ENCODE data around the gene PLXNC1.

Gene PLXNC1

DNA sequence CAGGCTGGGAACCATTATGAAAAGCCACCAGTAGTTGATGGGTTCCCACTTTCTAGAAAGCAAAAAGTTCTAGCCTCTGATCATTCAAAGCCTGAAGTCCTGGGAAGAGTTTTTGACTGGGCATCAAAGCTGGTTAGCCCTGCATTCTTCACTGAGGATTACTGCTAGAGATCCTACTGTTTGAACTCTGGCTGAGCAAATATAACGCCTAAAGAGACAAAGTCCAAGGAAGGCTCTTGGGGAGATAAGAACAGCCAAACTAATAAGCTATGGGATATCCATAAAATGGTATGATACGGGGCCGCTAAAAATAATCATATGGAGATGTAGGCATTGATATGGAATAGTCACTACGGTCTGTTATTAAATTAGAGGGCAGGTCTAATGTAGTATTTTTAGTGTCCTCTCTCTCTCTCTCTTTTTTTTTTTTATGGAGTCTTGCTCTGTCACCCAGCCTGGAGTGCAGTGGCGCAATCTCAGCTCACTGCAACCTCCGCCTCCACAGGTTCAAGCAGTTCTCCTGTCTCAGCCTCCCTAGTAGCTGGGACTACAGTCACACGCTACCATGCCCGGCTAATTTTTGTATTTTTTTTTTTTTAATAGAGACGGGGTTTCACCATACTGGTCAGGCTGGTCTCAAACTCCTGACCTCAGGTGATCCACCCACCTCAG lies 35.5 kb downstream of the PLXNC1 start:
- no peak for DNase-seq

DNA sequence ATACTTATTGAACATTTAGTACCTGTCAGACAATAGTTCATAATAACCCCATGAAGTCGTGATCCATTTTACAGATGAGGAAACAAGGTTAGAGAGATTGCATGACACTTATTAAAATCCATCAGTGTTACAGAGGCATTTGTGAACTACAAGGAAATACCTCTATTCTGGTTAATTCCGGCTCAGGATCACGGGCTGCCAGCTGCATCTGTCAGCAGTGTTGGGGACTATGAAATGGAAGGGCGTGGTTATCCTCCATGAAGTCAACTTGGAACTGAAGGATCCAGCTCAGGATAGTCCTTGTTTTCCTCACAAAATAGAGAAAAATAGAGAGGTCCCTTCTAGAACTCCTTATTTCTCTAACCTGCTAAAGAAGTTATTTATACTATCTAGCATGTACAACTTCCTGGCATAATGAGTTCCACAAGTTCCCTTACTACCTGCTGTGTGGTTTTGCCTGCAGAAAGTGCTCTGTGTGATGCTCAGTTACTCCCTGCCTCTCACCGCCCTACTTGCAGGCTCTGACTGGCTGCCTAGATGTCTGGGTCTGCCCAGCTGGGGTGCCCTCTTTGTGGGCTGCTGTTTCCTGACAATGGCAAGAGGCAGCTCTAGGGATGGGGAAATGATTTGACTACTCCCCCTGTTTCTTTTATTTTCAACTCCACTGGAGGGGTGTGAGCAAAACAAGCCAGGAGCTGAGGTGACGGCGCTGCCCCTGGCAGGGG lies 36.8 kb downstream of the PLXNC1 start:
- DNase-seq, result no peak

DNA sequence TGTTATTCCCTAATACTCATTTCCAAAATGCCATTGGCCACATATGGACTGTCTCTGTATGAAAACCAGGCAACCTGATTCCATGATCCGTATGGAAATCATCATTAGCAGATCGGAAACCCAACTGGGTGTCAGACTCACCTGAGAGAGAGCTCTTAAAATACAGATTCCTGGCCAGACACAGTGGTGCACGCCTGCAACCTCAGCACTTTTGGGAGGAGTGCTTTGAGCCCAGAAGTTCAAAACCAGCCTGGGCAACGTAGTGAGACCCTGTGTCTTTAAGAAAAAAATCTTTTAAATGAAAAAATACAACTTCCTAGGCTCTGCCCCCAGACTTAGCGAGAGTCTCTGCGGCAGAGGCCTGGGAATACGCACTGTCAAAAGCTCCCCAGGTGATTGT lies 37.4 kb downstream of the PLXNC1 start:
- DNase-seq, result no peak

DNA sequence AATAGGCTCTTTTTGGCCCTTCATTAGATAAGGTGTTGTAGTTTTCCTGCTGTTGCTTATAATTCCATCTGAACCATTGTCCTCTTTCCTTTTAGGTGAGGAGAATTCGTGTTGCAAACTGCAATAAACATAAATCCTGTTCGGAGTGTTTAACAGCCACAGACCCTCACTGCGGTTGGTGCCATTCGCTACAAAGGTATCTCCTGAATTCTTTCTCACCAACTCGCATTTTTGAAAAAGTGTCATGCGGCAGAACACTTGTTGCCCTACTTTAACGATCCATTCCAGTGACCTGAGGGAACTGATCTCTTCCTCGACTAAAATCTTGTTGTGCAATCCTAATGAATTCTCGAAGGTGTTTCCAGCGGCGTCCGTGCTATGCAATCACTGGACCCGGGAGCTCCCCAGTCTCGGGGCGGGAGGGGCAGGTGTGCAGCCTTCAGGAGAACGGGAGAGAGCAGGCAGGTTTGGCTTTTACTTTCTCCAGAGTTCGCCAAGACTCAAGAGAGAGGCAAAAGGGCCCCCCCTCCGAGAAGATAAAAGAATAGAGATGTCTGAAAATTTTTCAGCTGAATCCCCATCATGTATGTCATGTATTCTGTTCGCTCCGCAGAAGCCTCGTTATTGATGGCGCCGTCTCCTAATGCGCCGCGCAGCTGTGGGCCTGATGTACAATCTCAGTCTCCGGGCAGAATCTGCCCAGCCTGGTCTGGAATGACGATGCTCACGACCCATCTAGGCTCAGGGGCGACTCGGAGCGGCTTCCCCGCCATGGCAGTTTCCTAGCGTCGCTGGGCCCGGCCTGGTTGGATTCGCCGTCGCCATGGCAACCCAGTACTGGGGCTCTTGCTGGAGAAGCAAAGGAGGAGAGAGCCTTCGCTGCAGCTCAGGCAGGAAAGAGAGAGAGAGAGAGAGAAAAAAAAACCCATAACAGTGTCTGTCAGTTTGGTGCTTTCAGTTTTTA lies 38.2 kb downstream of the PLXNC1 start:
- DNase-seq, result no peak

DNA sequence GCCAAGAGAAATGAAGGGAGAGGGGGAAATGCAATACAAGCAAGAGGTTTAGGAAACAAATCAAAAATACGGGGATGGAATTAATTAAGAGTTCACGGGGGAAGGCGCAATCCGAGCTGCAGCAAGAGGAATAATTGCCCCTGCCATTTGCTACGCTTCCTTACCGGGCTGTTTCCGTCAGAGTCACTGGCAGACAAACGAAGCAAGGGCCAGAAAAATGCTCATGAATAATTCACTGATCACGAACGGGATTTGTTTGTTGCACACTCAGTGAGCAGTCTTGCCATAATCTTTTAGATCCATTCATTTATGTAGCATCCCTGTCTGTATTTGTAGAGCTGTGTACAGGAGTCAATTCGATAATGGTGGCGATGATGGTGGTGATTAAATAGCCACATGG lies 39.0 kb downstream of the PLXNC1 start:
- DNase-seq, result no peak

DNA sequence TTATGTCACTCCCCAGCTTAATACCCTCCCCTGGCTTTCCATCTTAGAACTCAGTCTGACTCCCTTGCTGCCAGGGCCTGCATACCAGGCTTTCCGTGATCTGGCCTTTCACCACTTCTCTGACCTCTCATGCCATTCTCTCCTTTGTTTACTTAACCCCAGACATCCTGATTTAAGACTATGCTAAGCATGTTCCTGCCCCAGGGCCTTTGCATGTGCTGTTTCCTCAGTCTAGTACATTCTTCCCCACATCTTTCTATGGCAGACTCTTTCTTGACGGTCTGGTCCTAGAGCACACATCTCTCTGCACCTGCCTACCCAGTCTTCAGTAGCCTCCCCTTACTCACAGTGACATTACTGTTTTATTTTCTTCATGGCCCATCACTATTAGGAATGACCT lies 42.2 kb downstream of the PLXNC1 start:
- no peak for DNase-seq

DNA sequence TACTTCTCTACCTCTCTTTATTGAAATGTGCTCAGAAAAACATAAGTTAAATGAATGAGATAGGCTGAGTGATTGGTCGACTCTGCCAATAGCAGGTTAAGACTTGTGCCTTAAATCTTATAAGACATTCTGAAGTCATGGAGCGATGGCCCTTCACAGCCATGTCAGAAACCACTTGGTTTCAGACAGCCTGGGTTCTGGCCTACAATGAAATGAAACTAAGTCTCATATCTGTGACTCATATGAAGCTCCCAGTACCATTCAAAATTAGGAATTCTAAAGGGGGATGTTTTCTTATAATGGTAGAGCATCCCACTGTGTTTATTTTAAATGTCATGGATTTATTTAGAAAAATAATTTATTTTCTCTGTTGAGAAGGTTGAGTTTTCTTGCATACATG lies 42.6 kb downstream of the PLXNC1 start:
- DNase-seq, result no peak

DNA sequence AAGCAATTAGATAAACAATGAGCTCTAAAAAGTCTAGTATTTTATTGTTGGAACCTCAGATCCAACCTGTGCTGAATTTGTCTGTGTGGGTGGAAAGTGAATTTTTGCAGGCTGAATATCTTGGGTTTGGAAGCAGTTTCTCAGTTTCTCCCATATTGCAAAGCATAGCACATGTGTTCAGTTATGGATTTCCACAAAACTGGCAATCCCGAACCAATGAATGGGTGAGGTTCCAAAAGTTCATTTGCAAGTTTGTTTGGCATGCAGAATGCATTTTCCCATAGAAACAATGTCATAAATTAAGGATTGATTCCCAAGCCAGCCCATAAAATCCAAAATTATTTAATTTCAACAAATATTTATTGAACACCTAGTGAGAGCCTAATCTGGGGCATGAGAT lies 43.4 kb downstream of the PLXNC1 start:
- DNase-seq, result no peak

DNA sequence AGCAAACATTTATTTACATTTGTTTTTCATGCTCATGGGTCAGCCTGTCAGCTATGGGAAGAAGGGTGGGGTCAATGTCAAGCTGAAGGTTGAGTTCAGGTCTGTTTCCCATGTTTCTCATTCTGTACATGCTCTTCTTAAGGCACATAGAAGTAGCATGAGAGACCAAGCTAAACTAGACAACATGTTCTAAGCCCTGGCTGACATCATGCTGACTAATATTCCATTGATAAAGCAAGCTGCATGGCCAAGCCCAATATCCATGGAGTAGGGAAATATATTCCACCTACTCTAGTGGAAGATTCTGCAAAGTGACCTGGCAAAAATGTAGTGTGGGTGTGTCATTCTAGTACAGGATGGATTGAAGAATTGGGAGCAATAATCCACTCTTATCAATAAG lies 44.1 kb downstream of the PLXNC1 start:
- no peak for DNase-seq

DNA sequence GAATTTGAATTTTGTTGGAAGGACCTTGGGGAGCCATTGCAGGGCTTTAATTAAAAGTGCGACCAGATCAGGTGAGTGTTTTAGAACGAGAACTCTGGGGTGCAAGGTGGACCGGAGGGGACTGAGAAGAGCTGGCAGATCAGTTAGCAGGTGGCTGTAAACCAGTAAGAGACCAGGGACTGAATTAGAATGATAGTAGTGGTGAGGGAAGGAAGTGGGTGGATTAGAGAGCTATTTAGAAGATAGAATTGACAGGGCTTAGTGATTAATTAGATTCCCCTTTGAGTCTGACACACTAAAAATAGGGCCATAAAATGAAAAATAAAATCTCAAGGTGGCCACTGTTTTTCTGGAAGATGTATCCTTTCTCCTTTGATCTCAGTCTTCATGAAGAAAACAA lies 44.8 kb downstream of the PLXNC1 start:
- no peak for DNase-seq

DNA sequence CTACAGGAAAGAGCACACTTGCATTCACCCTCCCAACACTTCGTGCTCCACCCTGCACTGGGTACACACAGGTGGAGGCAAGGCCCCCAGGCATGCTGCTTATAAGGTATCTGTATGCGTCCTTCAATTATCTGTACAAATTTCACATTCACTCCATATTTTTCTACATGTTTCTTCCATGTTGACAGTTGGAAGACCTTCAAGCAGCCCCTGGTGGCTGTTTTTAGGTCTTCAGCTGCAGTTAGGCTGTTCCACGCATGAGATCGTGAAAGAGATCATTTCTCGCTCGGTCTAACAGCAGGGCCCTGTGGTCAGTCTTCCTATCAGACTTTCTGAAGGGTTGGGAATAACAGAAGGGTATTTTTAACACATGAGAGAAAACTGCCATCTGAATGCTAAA lies 47.1 kb downstream of the PLXNC1 start:
- DNase-seq, result no peak

DNA sequence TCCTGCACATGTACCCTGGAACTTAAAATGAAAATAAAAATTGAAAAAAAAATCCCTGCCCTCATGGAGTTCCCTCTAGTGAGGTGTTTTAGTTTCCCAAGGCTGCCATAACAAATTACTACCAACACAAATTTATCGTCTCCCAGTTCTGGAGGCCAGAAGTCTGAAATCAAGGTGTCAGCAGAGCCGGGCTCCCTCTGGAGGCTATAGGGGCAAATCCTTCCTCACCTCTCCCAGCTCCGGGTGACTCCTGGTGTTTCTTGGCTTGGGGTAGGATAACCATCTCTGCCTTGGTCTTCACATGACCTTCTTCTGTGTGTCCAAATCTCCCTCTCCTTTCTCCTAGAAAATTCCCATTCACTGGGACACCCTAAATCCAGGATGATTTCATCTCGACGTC lies 50.1 kb downstream of the PLXNC1 start:
- no peak for DNase-seq

DNA sequence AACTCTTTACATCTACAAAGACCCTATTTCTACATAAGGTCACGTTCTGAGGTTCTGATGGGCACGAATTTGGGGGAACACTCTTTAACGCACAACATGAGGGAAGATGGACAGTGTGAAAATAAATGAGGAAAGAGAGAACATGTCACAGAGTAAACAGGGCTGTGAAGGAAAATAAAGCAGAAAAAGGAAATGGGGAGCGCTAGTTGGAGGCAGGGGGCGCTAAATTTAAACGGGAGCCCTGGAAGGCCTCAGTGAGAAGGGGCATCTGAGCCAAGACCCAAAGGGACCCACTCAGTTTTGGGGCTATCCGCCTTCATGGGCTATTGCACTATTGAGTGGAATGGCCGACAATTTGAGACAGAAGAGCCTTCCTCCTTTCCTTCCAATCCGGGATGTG lies 50.5 kb downstream of the PLXNC1 start:
- no peak for DNase-seq

DNA sequence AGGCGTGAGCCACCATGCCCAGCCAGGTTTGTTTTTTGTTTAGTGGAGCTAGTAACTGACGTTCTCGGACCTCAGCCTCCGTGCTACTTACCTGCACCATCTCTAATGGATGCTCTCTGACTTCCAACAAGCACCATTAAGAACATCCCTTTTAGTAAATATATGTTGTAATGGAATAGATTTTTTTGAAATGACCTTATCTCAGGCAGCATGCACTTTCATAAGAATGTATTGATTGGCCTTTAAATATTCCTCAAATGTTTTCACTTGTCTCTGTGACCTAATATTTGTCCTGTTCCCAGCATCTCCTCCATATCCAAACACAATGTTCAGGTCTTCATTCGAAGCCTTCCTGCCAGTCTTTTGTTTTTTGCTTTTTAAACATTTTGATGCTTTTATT lies 51.7 kb downstream of the PLXNC1 start:
- DNase-seq, result no peak

DNA sequence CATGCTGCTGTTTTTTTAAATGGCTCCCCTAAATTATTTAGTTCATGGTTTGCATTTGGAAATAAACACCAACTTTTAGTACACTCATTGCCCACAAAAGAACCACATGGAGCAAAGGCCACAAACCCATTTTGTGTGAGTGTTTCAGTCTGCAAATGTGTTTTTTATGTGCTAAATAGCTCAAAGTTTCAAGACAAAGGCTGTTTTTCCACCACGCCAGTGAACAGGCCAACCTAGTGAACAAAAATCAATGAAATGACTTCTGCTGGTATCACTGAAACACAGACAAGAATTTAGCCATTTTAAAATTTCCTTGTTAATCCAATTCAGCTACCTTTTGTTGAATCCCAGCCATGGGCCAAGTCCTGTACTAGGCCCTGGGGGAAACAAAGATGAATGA lies 52.3 kb downstream of the PLXNC1 start:
- no peak for DNase-seq

DNA sequence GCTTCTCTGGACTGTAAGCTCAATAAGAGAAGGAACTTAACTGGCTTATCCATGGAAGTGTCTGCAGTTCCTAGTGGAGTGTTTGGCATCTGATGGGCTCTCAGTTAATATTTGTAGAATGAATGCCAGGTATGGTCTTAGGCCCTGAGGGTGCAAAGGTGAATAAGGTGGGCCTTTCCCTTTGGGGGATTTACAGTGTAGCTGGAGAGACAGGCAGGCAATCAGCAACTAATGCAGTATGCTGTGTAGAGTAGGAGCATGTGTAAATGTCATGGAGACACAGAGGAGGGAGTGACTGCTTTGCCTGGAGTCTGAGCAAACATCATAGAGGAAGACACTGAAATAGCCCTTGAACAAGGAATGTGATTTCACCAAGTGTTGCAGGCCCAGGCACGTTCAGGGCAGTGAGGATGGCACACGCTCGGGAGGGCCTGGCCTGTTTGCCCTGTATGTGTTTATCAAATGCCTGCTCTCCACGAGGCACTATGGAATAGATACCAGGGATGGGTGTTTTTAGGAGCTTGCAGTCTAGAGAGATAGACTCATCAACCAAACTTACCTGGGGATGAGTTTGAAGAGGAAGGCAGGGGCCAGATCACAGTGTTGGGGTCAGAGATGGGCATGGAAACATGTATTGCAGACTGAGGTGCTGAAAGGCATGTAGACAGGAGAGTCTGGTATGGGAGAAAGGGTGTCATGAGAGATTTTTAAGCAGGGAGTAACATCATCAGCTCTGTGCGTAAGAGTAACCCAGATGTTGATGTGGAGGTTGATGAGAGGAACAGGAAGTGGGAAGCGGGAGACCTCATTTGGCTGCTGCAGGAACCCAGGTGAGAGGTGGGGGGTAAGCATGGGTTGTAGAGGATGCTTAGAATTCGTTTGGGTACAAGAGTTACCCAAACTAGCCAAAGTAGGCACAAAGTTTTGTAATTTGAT lies 54.1 kb downstream of the PLXNC1 start:
- DNase-seq, result no peak

DNA sequence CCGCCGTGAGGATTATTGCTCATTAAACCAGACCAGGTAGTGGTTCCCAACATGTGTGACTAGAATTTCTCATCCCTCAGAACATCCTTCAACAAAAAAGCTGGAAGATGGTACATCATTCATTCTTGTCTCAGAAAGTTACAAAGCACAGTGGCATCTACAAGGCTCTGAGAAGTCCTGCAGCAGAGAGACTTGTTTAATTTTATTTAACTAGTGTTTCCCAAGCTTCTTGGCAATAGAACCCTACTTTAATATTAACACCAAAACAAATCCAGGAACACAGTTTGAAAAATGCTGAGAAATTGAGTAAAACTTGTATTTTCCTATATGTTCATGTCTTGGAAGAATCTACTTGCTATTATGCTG lies 54.8 kb downstream of the PLXNC1 start:
- no peak for DNase-seq

DNA sequence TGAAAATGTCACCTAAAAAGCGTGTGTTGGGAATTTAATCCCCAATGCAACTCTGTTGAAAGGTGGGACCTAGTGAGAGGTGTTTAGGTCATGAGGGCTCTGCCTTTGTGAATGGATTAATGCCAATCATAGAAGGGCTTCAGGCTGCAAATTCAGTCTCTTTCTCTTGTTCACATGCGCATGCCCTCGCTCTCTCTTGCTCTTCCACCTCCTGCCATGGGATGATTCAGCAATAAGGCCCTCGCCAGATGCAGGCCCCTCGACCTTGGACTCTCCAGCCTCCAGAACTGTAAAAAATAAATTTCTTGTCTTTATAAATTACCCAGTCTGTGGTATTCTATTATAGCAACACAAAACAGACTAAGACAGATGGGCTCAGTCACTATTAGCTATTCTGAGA lies 55.4 kb downstream of the PLXNC1 start:
- no peak for DNase-seq

DNA sequence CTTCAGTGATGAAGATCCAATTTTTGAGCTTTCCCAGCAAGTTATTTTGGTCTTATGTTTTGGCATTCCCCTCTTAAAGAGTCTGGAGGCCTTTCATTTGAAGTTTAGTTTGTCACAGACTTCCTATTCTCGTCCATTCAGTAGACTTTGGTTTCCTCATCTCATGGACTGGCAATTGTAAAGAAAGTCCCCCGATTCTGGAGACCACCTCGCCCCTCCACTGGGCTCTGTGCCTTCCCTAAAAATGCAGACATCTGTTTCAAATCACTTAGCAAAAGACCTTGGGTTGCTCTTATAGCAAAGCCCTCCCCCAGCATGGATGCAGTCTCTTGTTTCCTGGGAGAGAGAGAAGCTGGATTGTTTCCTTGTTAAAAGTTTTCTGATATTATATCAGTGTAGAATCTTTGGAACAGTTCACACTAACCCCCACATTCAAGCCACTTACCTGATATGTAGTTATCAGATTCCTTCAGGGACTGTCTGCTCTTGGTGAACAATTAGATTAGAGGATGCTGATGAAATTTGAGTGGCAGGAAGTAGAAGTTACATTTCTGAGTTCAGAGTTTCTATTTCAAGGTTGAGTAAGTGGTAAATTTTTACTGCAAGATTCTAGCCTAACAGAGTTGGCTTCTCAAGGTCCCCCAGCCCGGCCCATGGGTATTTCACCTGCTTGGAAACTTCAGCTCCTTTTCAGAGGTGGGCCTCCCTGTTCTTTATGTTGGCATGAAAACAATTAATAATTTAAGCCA lies 56.3 kb downstream of the PLXNC1 start:
- DNase-seq, result no peak

DNA sequence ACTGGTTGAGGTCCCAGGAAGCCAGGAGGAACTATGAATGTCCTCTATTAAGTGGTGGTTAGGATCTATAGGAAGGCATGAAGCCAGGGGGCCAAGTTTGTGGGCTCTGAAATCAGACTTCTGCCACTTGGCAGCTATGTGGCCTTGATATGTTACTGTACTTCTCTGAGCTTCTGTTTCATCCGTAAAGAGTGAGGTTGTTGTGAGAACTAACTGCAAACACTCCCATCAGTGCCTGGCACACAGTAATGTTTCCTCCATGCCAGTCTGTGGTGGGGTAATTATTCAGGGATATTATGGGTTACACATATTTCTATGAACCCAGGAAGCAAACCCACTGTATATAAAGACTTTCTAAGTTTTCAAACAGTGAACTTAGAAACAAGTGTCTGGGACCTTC lies 57.4 kb downstream of the PLXNC1 start:
- no peak for DNase-seq

DNA sequence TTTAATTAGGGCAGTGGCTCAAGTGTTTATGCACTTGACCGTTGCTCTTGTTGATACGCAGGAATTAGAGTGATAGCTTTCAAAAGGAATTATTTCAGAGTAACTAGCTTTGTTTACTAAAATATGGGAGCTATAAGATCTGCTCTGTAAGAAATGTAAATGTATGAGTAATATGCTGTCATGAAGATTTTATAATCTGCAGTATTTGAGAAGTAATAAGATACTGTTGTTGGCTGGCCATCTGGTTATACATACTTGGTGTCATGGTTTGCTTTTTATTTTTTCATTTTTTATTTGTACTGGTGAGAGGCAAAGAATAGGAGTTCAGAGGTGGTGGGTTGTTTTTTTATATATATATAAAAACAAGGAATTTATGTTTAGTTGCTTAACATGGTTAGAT lies 58.5 kb downstream of the PLXNC1 start:
- DNase-seq, result no peak

DNA sequence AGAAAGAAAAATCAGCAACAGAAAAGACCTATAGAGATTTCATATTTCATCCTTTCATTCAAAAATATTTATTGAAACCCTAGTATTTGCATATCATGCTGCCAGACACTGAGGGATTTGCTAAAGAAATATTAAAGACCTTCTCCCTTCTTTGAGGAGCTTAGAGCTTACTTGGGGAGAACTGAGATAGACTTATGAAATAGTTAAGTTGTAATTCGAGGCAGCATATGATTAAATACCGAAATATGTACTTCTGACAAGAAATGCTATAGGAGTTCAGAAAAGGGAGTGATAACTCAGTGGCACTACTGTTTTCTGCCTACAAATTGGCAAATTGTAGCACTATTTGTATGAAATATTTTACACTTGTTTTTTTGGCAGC lies 59.1 kb downstream of the PLXNC1 start:
- DNase-seq, result no peak
